ENCODE results near the gene EPDR1.

The EPDR1 gene

GRCh38 chr7:37920849-37921805 lies 687 bp downstream of the EPDR1 start:
- TF ChIP-seq CTCF (IDR thresholded peaks at IDR 0.05; ENCODE audit: low read depth, low read length), result peak; percentile 22
- DNase-seq (ENCODE audit: extremely low read depth, low read depth), result no peak

- DNase-seq (ENCODE audit: extremely low read depth, low read depth), result no peak
- TF ChIP-seq CTCF (IDR thresholded peaks at IDR 0.05; ENCODE audit: low read depth, low read length), result no peak
Observed at GRCh38 chr7:37921876-37922275, 1.4 kb downstream of the EPDR1 start.

- no peak for DNase-seq (ENCODE audit: extremely low read depth, low read depth)
- TF ChIP-seq CTCF (IDR thresholded peaks at IDR 0.05; ENCODE audit: low read depth, low read length), result no peak
Observed at GRCh38 chr7:37923996-37924395, 3.6 kb downstream of the EPDR1 start.

GRCh38 chr7:37924491-37925041 lies 4.1 kb downstream of the EPDR1 start:
- no peak for TF ChIP-seq CTCF (IDR thresholded peaks at IDR 0.05; ENCODE audit: low read depth, low read length)
- DNase-seq (ENCODE audit: extremely low read depth, low read depth), result no peak

GRCh38 chr7:37925620-37926019 lies 5.2 kb downstream of the EPDR1 start:
- TF ChIP-seq CTCF (IDR thresholded peaks at IDR 0.05; ENCODE audit: low read depth, low read length), result no peak
- DNase-seq (ENCODE audit: extremely low read depth, low read depth), result no peak

GRCh38 chr7:37927773-37928444 lies 7.5 kb downstream of the EPDR1 start:
- DNase-seq (ENCODE audit: extremely low read depth, low read depth), result no peak
- no peak for TF ChIP-seq CTCF (IDR thresholded peaks at IDR 0.05; ENCODE audit: low read depth, low read length)

- TF ChIP-seq CTCF (IDR thresholded peaks at IDR 0.05; ENCODE audit: low read depth, low read length), result no peak
- DNase-seq (ENCODE audit: extremely low read depth, low read depth), result no peak
Observed at GRCh38 chr7:37928878-37929277, 8.4 kb downstream of the EPDR1 start.

Data from AG09319 (cell line).